Ectodermal cell (in vitro differentiated cells): ENCODE measurements around the gene LAD1.

Source experiments
- H3K27ac ChIP-seq: 2 replicates; pipeline ENCODE4 v1.7.0; 2013; ENCODE audit warnings: mild to moderate bottlenecking, low read depth, low read length; ENCODE audit not compliant: insufficient read depth, poor library complexity, severe bottlenecking
- H3K27me3 ChIP-seq: 2 replicates; pipeline ENCODE4 v1.7.0; 2013; ENCODE audit warnings: mild to moderate bottlenecking, low read length; ENCODE audit not compliant: insufficient read depth, control insufficient read depth, poor library complexity, severe bottlenecking
- H3K36me3 ChIP-seq: one replicate; pipeline ENCODE4 v1.7.0; 2013; ENCODE audit warnings: low read length; ENCODE audit not compliant: control insufficient read depth, insufficient read depth
- H3K4me1 ChIP-seq: one replicate; pipeline ENCODE4 v1.7.0; 2013; ENCODE audit warnings: low read length; ENCODE audit not compliant: control insufficient read depth, insufficient read depth
- H3K4me3 ChIP-seq: 2 replicates; pipeline ENCODE4 v1.7.0; 2013; ENCODE audit warnings: low read depth, low read length, control low read depth; ENCODE audit not compliant: insufficient read depth
- H3K9me3 ChIP-seq: 2 replicates; pipeline ENCODE4 v1.7.0; 2013; ENCODE audit warnings: mild to moderate bottlenecking, low read length, moderate library complexity; ENCODE audit not compliant: control insufficient read depth
- WGBS, 2 experiments: methylation state at CpG; one replicate each; pipeline ENCODE4 v1.1.7; 2013; ENCODE audit warnings: missing lambda C conversion rate in 2 of 2; 5-methylcytosine and 5-hydroxymethylcytosine counted together

LAD1 gene

GRCh38 chr1:201404722-201405483 is 5.8 kb upstream of the LAD1 start:
- H3K4me3 ChIP-seq: no peak overlapping the region
- peaks cover 31% of the 10 kb centered on the region for H3K27me3 ChIP-seq
- H3K4me1 ChIP-seq: peaks cover 3% of the 10 kb centered on the region
- no peaks in the 10 kb centered on the region for H3K9me3 ChIP-seq
- no peaks in the 10 kb centered on the region for H3K36me3 ChIP-seq
- WGBS, 2 experiments: 92 to 95% methylated on average over 11 of the region's 11 CpGs
- no peak overlapping the region for H3K27ac ChIP-seq

- H3K27ac ChIP-seq: no peak overlapping the region
- no peaks in the 10 kb centered on the region for H3K9me3 ChIP-seq
- peaks cover 3% of the 10 kb centered on the region for H3K4me1 ChIP-seq
- H3K36me3 ChIP-seq: no peaks in the 10 kb centered on the region
- WGBS, 2 experiments: 85 to 90% methylated on average over 5 to 7 of the region's 7 CpGs
- peaks cover 40% of the 10 kb centered on the region for H3K27me3 ChIP-seq
- H3K4me3 ChIP-seq: no peak overlapping the region
Measured at GRCh38 chr1:201404055-201404454, 4.9 kb upstream of the LAD1 start.

DNA sequence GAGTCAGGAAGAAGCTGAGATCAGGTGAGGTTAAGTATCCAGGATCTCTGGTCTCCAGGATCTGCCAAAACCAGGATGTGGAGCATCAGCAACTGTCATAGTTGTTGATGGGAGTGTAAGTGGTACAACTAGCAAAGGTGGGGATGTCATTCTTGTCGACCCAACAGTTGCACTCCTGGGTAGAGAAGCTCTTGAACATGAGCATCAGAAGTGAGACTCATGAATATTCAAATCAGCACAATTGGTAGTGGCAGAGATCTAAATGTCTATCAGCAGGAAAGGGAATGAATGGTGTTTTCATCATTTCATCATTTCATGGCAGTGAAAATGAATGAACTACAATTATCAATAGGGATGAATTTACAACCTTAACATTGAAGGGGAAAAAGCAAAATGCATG is 4.2 kb upstream of the LAD1 start:
- Histone ChIP-seq H3K27me3 (peaks cover 46% of the 10 kb centered on the region), H3K4me1 (peaks cover under 1% of the 10 kb centered on the region), H3K36me3 (no peaks in the 10 kb centered on the region), H3K9me3 (no peaks in the 10 kb centered on the region), H3K27ac (no peak overlapping the region), H3K4me3 (no peak overlapping the region)
- WGBS, 2 experiments: 72 to 82% methylated on average over 1 of the region's 1 CpG

- Histone ChIP-seq H3K27ac (no peak overlapping the region), H3K4me1 (no peaks in the 10 kb centered on the region), H3K4me3 (no peak overlapping the region), H3K36me3 (no peaks in the 10 kb centered on the region), H3K9me3 (no peaks in the 10 kb centered on the region), H3K27me3 (peaks cover 60% of the 10 kb centered on the region)
- WGBS, 2 experiments: 92 to 95% methylated on average over 2 of the region's 2 CpGs
Measured at GRCh38 chr1:201401700-201402099, 2.6 kb upstream of the LAD1 start.

DNA sequence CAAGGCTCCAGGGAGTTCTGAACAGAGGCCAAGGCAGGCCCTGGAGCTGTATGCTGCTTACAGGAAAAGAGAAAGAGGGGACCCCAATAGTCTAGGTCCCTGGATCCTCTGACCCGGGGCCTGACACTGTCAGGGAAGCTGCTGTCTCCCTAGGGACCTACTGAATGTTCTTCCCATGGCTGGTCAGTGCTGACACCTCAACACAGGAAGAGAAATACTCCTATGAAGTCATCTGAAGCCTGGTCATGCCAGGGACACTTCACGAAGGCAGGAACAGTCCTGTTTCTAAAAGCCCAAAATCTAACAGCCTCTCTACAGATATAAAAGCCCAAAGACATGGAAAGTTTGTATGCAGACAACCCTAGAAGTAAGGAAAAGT is 1.7 kb upstream of the LAD1 start:
- Histone ChIP-seq H3K27me3 (peaks cover 60% of the 10 kb centered on the region), H3K27ac (no peak overlapping the region)
- WGBS, 2 experiments: 85 to 97% methylated on average over 2 of the region's 2 CpGs

GRCh38 chr1:201400212-201400851 is 1.2 kb upstream of the LAD1 start:
- no peaks in the 10 kb centered on the region for H3K9me3 ChIP-seq
- H3K36me3 ChIP-seq: no peaks in the 10 kb centered on the region
- H3K27me3 ChIP-seq: peaks cover 60% of the 10 kb centered on the region
- H3K4me3 ChIP-seq: no peak overlapping the region
- 88 to 89% methylated on average over 11 of the region's 11 CpGs for WGBS, 2 experiments
- no peak overlapping the region for H3K27ac ChIP-seq
- H3K4me1 ChIP-seq: no peaks in the 10 kb centered on the region

More for the DNA sequence above, 1.7 kb upstream of the LAD1 start:
- Histone ChIP-seq H3K4me3 (no peak overlapping the region), H3K4me1 (no peaks in the 10 kb centered on the region), H3K9me3 (no peaks in the 10 kb centered on the region), H3K36me3 (no peaks in the 10 kb centered on the region)

GRCh38 chr1:201399352-201400126 is 415 bp upstream of the LAD1 start:
- Histone ChIP-seq H3K4me3 (peak overlapping the region; percentile 10), H3K4me1 (no peaks in the 10 kb centered on the region), H3K27ac (no peak overlapping the region), H3K27me3 (peaks cover 60% of the 10 kb centered on the region), H3K9me3 (no peaks in the 10 kb centered on the region), H3K36me3 (no peaks in the 10 kb centered on the region)
- 5 to 6% methylated on average over 62 of the region's 62 CpGs for WGBS, 2 experiments

- H3K9me3 ChIP-seq: no peaks in the 10 kb centered on the region
- WGBS, 2 experiments: 80 to 90% methylated on average over 2 of the region's 2 CpGs
- H3K27me3 ChIP-seq: peaks cover 55% of the 10 kb centered on the region
- no peak overlapping the region for H3K4me3 ChIP-seq
- H3K4me1 ChIP-seq: no peaks in the 10 kb centered on the region
- no peak overlapping the region for H3K27ac ChIP-seq
- H3K36me3 ChIP-seq: no peaks in the 10 kb centered on the region
Measured at GRCh38 chr1:201397675-201398074, 1.4 kb downstream of the LAD1 start.

DNA sequence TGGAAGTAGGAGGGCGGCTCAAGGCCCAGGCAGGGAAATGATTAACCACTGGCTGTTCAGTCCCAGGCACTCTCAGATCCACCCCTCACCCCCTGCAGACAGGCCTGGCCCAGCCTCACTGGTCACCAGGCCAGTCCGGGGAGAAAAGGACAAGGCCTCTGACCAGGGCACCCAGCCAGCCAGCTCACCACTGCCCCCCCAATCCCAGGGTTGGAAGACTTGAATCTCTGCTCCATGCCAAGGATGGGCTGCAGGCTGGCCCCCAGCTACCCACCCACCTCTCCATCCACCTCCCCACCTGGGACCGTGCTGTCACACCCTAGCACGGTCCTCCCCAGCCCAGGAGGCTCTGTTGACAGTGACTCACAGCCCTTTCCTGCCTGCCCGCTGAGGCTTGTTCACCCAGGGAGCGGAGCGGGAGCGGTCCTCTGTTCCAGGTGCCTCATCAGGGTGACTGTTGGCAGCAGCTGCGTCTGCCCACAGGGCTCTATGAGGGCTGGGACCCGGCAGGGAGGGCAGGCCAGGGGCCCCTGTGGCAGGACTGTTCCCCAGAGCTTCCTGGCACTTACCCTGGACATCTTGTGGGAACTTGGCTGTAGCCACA is 2.2 kb downstream of the LAD1 start:
- Histone ChIP-seq H3K27ac (no peak overlapping the region), H3K4me1 (no peaks in the 10 kb centered on the region), H3K36me3 (no peaks in the 10 kb centered on the region), H3K27me3 (peaks cover 49% of the 10 kb centered on the region), H3K9me3 (no peaks in the 10 kb centered on the region), H3K4me3 (no peak overlapping the region)
- 91% methylated on average over 10 of the region's 10 CpGs for whole genome bisulfite sequencing, 2 experiments

GRCh38 chr1:201395936-201396335 is 3.2 kb downstream of the LAD1 start:
- no peak overlapping the region for H3K27ac ChIP-seq
- H3K4me3 ChIP-seq: no peak overlapping the region
- 90 to 91% methylated on average over 4 of the region's 4 CpGs for WGBS, 2 experiments
- H3K4me1 ChIP-seq: no peaks in the 10 kb centered on the region
- peaks cover 39% of the 10 kb centered on the region for H3K27me3 ChIP-seq
- no peaks in the 10 kb centered on the region for H3K36me3 ChIP-seq
- H3K9me3 ChIP-seq: no peaks in the 10 kb centered on the region
